ENCODE results near the gene COL9A3.

COL9A3 gene

DNA sequence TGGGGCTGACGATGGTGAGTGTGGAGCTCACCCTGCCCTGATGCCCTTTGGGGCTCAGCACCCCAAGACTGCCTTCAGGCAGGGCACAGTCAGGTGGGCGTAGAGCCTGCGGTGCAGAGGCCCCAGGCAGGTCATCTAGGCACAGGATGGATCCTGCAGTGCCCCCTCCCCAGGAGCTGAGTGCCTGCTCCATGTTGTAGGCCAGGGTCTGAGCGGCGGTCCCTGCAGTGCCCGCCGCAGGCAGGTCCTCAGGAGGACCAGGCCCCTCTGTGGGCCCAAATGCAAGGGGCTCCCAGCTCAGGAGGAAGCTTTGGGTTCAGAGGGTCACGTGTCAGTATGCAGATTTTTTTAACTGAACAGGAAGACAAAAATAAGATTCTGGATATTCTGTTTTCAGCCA, 17.8 kb upstream of the COL9A3 start:
- TF ChIP-seq, protein P1, sequence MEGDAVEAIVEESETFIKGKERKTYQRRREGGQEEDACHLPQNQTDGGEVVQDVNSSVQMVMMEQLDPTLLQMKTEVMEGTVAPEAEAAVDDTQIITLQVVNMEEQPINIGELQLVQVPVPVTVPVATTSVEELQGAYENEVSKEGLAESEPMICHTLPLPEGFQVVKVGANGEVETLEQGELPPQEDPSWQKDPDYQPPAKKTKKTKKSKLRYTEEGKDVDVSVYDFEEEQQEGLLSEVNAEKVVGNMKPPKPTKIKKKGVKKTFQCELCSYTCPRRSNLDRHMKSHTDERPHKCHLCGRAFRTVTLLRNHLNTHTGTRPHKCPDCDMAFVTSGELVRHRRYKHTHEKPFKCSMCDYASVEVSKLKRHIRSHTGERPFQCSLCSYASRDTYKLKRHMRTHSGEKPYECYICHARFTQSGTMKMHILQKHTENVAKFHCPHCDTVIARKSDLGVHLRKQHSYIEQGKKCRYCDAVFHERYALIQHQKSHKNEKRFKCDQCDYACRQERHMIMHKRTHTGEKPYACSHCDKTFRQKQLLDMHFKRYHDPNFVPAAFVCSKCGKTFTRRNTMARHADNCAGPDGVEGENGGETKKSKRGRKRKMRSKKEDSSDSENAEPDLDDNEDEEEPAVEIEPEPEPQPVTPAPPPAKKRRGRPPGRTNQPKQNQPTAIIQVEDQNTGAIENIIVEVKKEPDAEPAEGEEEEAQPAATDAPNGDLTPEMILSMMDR (IDR thresholded peaks at IDR 0.05; ENCODE audit: low read depth, low read length) = no peak
- H3K4me3 ChIP-seq (ENCODE audit: low read depth, low read length) = no peak overlapping the region

DNA sequence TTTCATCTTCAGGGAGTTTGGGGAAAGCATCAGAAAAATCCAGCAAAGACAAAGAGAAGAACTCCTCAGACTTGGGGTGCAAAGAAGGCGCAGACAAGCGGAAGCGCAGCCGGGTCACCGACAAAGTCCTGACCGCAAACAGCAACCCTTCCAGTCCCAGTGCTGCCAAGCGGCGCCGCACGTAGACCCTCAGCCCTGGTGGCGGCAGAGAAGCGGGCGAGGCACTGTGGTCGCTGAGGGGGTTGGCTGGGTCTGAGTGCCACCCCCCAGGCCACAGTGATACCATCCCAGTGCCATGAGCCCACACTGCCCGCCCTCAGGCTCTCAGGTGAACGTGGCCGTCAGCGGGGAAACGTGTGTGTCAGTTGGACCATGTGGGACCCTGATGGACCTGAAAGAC, 17.4 kb upstream of the COL9A3 start:
- TF ChIP-seq, protein P1 (IDR thresholded peaks at IDR 0.05; ENCODE audit: low read depth, low read length) = no peak
- H3K4me3 ChIP-seq (ENCODE audit: low read depth, low read length) = no peak overlapping the region

DNA sequence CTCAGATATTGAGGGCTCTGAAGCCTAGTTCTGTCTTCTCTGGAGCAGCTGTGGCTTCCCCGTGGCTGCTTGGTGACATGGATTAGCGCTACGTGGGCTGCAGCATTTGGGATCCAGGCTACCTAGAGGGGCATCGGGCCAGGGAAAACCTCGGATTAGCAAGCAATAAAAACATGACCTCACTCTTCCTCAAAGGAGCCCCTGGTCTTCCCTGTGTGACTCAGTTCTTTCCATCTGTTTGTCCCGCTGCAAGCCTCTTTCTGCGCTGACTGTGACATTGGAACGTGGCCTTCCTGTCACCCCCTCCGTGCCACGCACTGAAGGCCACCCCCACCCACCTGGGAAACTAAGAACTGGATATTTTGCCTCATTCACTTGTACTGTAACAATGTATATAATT, 17.0 kb upstream of the COL9A3 start:
- TF ChIP-seq, protein P1 (IDR thresholded peaks at IDR 0.05; ENCODE audit: low read depth, low read length) = no peak

DNA sequence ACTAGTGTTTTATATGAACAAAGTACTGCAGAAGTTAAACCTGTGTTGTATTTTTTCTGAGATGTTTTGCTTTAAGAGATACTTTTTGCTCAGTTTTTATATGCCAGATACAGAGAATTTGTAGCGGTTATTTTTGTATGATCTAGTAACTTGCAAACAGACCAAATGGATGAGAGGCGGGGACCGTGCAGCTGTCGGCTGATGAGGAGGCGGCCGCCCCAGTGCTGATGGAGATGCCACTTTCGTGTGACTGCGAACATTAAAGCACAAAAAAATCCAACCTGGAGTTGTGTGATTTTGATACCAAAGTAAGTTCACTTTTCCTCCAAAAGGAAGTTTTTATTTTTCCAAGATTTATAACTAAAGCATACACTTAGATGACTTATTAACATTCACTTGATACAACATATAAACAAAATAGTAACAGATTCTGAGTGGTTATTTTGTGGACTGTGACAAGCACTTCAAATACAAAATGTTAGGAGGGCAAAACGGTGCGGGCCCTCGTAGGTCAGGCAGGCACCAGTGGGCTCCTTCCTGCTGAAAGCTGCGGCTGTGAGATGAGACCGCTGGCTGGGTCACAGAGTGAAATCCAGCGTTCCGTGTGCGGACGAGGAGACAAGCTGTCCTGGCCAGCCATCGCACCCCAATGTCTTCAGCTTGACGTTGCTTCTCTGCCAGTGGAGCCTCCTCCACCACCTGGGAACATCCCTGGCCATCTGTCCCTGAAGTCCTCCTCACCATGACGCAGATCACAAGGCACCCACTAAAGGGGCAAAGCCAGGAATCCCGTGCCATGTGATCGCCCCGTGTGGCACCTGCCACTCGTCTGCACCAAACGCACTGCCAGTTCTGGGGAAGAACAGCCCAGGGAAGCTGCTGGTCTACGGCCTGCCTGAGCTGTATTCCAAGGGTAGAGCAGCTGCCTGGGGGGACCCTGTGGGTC, 16.3 kb upstream of the COL9A3 start:
- no peak overlapping the region for H3K4me3 ChIP-seq (ENCODE audit: low read depth, low read length)
- TF ChIP-seq, protein P1 (IDR thresholded peaks at IDR 0.05; ENCODE audit: low read depth, low read length) = no peak

More for the DNA sequence above, 17.0 kb upstream of the COL9A3 start:
- no peak overlapping the region for H3K4me3 ChIP-seq (ENCODE audit: low read depth, low read length)

DNA sequence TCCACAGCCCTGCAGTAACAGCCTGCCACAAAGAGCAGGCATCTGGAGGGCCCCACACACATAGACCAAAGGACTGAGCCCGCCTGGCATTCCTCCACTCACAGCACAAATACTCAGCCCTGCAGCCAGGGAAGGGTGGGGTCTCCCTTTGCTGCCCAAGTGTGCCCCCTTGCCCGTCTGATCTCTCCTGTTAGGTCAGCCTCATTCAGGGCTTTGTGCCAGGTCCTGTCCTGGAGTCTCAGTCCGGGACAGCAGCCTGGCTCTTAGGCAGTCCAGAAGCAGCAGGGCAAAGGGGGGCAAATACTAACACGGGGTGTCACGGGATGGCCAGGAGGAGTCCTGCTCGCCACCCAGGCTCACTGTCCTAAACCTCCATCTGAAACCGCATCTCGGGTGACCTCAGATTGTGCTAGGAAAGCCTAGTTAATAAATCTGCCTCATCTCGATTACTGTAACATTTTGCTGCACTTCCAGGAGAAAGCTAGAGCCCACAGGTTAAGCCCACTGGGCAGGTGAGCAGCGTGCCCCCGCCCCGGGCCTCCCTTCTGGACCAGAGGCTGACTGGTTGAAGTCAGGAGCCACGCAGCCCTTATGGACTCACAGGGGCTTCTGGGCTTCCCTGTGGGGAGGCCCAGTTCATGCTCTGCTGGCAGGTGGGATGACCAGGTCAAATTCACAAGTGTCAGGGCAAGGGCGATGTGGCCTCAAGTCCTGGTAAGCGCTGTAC, 15.4 kb upstream of the COL9A3 start:
- no peak overlapping the region for H3K4me3 ChIP-seq (ENCODE audit: low read depth, low read length)
- TF ChIP-seq, protein P1 (IDR thresholded peaks at IDR 0.05; ENCODE audit: low read depth, low read length) = no peak

DNA sequence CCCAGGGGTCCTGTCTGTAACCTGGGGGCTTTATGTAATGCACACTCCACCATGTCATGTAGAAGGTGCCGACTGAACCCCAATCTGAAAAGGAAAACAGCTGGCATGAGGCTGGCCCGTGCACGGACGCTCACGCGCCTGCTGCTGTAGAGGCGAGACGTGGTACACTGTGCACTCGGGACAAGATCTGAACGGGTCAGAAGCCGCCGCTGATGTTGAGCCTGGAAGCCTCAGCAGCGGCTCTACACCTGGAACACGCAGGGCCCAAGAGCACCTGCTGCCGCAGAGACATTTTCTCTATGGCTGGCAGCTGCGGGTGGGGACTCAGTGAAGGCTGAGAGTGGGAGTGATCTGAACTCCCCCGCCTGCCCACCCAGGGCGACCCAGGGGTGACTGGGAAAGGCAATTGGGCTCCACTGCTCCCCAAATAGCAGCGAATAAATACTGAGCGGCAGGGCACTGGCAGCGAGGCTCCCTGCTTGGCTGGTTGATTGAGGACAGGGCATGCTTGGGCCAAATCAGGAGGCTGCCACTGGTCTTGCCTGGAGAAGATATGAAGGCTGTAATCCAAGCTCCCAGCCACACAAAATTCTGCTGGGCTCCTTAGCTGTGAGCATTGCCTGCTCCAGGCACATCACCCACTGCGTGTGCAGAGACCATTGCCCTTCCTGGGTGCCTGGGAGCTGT, 14.7 kb upstream of the COL9A3 start:
- TF ChIP-seq, protein P1 (IDR thresholded peaks at IDR 0.05; ENCODE audit: low read depth, low read length) = no peak
- H3K4me3 ChIP-seq (ENCODE audit: low read depth, low read length) = no peak overlapping the region
